ENCODE results near the gene SINHCAF.

SINHCAF gene

GRCh38 chr12:31233061-31233730 lies 92.8 kb downstream of the SINHCAF start:
- TF ChIP-seq POLR2A (IDR thresholded peaks at IDR 0.05; ENCODE audit: low read depth, low read length), result no peak
- FAIRE-seq (no peak), DNase-seq (ENCODE audit: insufficient read length, low spot score) (no peak)

DNA sequence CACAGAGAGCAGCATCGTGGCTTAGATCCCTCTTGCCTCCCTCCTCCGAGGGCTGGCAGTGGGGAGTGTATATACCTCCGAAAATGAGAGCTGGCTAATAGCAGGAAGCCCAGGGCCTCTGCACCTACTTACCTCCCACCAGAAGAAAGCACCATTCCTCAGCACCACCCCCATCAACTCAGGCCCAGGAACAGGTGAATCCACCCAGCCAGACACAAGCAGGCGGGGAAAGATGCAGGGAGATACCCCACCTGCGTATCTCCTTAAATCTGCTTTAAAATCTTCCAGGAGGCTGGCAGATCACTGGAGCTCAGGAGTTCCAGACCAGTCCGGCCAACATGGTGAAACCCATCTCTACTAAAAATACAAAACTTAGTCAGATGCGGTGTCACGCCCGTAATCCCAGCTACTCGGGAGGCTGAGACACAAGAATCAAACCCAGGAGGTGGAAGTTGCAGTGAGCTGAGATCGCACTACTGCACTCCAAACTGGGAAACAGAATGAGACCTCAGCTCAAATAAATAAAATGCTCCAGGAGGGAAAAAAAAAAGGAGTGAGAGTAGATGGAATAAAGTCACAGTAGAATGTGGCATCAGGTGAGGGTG lies 93.5 kb downstream of the SINHCAF start:
- TF ChIP-seq POLR2A (IDR thresholded peaks at IDR 0.05; ENCODE audit: low read depth, low read length), result no peak
- DNase-seq (ENCODE audit: insufficient read length, low spot score) (no peak), FAIRE-seq (no peak)

DNA sequence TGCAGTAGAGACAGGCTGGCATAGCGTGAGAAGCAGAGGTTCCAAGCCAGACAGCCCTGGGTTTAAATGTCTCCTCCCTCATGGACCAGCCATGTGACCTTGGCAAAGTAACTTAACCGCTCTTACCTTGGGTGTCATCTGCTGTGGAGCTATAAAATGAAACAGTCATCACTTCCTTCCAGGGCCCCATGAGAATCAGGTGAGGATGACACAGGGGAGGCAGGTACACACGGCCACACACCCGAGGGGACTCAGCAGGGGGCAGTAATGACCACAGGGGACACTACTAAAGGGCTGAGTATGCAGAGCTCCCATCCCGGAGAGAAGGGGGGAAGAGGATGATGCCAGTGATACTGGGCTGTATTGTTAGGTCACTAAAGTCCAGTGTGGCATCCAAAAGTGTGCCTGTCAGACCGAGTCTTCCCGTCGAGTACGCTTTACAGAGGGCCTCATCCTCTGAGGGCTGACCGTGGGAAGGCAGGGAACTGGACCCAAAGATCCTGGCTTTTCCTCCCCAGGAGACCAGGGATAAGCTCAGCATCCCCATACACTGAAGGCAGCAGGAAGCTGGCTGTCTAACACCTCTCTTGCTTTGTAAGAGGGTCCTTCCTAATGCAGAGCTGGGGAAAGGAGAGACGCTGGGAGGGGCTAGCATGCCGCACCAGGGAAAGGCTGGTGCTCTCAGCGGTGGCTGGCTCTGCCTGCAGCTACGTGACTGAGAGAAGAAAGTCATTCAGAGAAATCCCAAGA lies 94.2 kb downstream of the SINHCAF start:
- DNase-seq (ENCODE audit: insufficient read length, low spot score) (no peak), FAIRE-seq (no peak)
- no peak for TF ChIP-seq POLR2A (IDR thresholded peaks at IDR 0.05; ENCODE audit: low read depth, low read length)

All from H54 (cell line).